SIG-M5 treated with dmso at 0.1 percent for 504 hours (cell line): ENCODE results near the gene GRK5.
"Not testable (repeated sequence)": the region's sequence is repeated elsewhere in the genome, so short reads cannot be mapped to it uniquely, and the experiment has no call there.

ENCODE experiments used
- DNase-seq: peaks from one replicate; lab custom pipeline; 2025; ENCODE audit not compliant: unreplicated experiment; lab: John Stamatoyannopoulos, UW

GRK5 gene

DNA sequence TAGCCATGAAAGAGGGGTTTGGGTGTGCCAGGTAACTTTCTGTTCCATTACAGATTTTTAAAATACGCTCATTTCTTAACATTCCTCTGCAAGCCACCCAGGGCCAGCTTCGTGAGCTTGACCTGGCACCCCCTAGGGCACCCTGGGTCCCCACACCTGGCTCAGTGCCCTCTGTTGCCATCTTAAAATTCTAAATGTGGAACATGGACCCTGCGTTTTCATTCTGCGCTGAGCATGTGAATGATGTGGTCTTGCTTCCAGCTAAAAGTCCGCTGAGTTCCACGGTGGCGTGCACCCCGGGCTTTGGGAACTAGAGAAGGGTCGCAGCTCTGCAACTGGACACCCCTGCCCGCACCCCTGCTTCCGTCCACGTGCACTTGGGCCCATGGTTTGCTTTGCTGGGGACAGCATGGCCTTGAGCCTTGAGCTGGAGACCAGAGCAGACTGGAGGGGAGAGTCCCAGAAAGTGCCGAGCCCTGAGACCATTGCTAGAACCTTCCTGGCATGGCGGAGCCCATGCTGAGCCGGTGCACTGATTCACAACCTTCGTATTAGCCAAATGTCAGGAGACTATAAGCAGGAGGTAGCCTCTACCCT lies 244.0 kb downstream of the GRK5 start:
- DNase-seq, result no peak

DNA sequence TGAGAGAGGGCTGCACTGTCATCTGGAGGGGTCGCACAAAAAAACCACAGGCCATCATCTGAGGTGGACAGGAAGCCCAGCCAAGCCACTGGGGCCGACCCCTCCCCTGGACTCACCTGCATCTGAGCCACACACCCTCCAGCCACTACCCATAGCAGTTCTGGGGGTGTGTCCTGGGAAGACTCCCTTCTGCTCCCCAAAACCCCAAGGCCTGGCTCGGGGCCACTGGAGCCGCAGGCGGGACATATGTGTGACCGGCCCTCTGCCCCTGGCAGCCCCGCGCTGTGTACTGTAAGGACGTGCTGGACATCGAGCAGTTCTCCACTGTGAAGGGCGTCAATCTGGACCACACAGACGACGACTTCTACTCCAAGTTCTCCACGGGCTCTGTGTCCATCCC lies 245.0 kb downstream of the GRK5 start:
- no peak for DNase-seq

DNA sequence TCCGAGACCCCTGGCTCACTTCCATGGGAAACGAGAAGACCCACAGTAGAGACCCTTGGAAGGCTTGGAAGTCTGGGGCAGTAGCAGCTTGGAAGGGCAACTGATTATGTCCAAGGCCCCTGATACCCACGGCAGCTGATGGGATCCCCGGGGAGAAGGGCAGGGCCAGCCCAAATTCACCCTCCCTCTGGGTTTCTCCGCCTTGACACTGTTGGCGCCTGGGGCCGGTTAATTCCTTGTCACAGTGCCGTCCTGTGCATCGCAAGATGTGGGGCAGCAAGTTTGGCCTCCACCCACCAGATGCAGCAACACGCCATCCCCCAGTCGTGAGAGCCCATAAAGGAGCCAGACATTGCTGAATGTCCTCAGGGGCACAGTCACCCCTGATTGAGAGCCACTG lies 245.9 kb downstream of the GRK5 start:
- no peak for DNase-seq

DNA sequence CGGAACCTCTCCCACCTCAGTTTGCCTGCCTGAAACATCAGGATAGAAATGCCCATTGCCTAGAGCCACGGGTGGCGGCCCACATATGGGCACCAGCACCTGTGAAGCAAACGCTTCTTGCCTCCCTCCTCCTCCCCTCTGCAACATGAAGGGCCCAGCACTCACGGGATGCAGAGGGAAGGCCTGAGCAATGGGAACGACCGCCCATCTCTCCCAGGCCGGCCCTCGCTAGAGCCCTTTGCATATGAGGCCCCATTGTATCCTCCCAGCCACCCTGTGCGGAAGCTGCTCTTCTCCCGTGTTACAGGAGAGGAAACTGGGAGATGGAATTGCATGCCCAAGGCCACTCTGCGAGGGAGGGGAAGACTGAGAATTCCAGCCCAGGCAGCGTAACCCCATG lies 246.9 kb downstream of the GRK5 start:
- DNase-seq, result no peak

DNA sequence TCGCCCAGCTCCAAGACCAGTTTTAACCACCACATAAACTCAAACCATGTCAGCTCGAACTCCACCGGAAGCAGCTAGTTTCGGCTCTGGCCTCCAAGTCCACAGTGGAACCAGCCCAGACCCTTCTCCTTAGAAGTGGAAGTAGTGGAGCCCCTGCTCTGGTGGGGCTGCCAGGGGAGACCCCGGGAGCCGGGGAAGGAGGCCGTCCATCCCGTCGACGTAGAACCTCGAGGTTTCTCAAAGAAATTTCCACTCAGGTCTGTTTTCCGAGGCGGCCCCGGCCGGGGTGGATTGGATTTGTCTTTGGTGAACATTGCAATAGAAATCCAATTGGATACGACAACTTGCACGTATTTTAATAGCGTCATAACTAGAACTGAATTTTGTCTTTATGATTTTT lies 247.6 kb downstream of the GRK5 start:
- DNase-seq, result no peak

DNA sequence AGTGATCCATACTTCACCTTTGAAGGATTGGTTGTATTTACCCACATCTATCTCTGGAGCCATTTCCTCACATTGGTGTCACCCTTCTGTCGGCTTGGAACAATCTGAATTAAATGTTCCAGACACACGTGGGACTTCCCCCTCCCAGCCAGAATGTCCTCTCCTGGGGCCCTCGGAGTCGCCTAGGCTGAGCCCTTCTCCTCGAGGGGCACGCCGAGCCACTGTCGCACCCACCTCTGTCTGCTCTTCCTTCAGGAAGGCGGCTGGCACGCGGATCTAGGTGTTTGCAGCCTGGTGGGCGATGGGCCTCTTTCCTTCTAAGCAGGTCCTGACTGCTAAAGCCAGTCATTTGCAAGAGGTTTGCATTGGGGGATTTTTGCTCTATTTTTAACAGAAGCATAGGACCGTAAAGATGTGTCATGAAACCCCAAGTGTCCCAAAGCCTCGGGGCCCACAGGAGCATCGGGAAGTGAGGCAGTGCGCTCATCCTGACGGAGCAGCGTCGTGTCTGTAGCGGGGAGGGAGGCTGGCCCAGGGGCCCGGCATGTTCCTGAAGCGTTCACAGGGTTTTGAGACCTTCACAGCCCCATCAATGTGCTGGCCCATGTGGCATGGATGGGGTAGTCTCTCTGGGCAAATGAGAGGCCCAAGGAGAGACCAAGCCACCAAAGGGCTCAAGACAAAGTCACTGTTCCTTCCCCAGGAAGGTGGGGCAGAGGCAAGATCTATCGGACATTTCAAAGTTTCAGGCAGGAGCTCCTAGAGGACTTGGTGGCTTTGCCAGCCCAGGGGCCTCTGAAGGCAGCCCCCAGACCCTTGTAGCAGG lies 248.5 kb downstream of the GRK5 start:
- DNase-seq, result no peak

DNA sequence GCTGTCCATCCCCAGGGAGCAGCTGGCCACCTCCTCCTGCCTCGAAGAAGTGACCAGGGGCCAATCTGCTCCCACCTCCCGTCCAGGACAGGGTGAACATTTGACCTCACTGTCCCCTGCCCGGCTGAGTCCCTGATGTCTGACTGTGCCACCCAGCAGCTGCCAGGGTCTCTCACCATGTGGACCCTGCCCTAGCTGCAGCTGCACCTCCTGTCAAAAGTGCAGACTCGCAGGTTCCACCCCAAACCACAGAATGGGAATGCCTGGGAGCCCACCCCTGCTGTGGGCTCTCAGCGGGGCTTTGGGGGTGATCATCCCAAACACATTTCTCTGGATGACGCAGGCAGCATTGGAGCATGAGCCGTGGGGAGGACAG lies 249.1 kb downstream of the GRK5 start:
- DNase-seq, result no peak

DNA sequence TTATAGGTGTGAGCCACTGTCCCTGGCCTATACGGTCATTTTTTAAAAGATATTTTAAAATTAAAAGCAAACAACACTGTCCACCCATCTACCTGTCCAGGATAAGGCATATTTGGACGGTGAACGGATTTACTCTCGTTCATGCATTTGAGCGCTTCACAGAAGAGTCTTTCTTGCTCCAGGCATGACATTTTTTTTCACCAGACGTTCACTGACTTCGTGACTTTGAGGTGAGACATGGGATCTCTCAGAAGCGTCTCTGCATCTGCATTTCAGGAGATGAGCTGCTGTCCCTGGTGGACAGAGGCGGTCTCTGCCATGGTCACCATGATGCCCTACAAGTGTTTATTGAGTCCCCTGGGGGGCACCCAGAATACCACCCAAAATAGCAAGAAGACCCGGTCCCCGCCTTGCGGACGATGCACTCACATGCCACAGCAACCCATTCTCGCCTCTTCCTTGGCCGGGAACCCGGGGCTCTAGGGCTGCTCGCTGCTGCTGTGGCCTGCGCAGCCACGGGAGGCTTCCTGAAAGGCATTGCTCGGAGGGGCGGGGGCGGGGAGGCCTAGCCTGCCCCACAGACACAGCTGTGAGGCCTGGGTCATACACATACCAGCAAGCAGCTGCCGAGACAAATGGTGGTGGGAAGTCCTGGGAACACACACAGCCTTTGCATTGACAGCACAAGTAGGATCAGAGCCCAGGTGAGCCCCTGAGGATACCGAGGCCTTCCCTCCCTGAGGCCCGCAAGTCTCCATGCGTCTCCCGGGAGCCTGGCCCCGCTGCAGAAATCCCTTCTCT lies 250.8 kb downstream of the GRK5 start:
- DNase-seq, result no peak

DNA sequence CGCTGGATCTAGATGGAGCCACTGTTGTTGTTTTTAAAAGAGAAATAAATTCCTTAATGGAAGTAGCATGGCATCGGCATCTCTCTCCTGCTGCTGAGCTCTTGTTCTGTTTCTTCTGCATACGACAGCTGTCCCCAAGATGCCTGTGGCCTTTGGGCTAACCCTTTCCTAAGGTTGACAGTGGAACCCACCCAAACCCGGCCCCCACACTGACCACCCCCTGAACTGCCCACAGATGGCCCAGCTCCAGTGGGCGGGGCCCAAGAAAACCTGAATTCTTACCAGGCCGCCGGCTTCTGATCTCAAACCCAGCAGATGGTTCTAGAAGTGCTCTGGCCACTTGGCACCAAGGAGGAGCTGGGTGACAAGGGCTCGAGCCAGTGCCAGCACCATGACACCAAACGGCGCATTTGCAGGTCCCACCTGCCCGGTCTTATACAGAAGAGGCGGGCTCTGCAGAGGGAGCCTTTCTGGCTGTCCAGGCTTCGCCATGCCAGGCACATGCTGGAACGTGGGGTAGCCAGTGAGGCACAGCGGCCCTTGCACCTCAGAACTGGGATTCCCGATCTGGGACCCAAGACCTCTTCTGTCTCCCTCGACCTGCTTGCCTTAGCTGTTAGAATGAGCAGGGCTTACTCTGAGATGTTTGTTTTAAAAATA lies 252.4 kb downstream of the GRK5 start:
- DNase-seq, result no peak

DNA sequence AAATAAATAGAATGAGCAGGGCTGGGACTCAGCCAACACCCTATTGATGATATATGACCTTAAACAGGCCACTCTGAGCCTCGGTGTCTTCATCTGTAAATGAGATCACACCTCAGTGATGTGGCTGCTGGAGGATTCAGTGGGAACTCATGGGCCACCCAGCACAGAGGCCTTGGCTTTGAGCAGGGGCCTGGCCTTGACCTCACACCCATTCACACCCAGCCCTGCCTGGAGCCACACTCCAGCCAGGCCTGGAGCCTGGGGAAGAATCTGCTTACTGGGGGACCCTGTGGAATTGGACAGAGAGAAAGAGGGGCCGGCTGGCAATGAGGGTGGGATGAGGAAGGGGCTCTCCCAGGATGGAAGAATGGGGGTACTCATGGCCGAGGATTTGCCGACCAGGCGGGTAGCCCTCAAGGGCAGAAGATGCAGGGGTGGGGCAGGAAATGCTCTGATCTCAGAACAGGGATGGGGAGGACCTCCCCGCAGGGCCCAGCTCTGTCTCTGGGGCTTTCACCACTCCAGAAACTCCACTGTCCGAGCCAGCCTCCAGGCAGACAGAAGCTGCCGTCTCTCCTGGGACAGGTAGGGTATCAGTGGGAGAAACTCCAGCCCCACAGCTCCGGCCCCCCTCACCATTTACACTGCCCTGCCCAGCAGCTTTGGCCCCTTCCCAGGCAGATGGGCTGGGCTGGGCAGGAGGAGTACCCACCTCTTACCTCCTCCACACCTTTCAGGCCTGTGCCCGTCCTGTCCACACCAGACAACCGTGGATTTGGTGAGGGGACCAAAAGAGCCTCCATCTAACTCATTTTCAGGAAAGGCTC lies 253.2 kb downstream of the GRK5 start:
- no peak for DNase-seq

DNA sequence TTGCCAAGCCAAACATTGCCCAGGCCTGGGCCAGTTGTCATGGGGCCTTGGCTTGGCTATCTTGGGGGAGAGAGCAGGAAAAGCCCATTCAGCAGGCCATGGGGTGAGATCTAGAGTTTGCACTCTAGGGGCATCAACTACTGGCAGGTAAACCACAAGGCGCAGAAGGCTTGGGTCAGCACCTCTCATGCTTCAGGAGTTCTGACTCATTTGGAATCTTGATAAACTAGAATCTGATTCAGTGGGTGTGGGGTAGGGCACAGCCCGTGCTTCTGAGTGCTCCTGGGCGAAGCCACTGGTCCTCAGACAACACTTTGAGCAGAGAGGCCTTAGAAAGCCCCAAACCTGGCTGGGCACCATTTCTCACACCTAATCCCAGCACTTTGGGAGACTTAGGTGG lies 254.0 kb downstream of the GRK5 start:
- peak; percentile 23 for DNase-seq

DNA sequence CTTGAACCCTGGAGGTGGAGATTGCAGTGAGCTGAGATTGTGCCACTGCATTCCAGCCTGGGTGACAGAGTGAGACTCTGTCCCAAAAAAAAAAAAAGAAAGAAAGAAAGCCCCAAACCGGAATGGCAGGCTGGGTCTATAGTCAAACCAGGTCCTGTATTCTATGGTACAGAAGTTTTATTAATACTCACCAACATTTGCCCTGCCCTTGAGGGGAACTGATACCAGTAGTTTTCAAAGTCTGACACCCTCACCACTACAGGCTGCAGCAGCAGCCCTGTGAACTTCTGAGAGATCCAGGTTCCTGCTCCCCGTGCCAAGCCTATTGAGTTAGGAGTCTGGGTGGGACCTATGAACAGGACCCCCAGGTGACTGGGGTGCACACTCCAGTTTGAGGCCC lies 254.6 kb downstream of the GRK5 start:
- DNase-seq, result no peak

DNA sequence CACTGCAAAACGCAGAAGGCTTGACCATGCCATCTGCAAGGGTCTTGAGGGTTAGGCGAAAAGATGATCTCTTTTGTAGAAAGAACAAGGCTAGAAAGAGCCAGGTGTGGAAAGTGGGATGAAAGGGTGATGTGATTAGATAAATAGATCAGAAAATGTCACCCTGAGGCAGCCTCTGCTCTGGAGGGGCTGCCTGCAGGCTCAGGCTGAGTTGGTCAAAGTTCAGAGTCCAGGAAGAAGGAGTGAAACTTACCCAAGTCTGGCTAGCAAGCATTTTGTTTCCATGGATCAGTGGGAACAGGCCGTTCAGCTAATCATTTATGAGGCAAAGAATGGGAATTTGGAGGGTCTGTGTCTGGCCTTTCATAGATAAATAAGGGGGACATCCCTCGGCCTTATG lies 255.4 kb downstream of the GRK5 start:
- DNase-seq, result no peak

DNA sequence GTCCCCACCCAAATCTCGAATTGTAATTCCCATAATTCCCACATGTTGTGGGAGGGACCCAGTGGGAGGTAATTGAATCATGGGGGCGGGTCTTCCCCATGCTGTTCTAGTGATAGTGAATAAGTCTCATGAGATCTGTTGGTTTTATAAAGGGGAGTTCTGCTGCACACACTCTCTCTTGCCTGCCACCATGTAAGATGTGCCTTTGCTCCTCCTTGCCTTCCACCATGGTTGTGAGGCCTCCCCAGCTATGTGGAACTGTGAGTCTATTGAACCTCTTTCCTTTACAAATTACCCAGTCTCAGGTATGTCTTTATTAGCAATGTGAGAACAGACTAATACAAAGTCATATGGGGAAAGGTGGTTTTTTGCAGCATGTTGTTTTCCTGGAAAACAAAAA lies 255.8 kb downstream of the GRK5 start:
- not testable (repeated sequence) for DNase-seq

DNA sequence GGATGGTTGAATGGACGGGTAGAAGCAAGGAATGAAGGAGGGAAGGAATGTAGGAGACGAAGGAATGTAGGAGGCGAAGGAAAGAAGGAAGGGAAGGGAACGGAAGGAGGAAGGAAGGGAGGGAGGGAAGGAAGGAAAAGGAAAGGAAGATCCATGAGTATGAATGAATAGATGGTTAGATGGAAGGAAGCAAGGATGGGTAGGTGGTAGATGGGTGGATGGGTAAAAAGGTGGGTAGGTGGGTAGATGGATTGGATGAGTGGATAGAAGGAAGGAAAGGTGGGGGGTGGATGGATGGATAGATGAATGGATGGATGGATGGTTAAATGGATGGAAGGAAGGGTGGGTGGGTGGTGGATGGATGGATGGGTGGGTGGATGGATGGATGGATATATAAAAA lies 257.7 kb downstream of the GRK5 start:
- DNase-seq, result no peak

DNA sequence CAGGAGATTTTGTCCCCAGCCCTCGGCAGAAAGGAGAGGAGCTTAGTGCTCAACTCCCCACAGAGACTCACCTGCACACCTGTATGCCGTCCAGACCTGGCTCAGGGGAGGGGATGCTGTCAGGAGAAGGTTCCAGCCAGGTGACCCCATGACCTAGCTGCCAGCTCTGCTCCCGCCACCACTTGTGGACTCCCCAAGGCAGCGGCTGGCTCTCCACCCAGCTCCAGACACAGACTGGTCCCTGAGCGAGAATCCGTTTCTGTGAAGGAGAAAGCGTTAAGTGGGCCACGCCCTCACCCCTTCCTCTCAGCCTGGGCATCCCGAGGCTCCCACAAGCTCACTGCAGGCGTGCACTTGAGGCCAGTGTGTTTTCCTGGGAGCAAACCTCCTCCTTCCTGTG lies 258.7 kb downstream of the GRK5 start:
- DNase-seq, result no peak

DNA sequence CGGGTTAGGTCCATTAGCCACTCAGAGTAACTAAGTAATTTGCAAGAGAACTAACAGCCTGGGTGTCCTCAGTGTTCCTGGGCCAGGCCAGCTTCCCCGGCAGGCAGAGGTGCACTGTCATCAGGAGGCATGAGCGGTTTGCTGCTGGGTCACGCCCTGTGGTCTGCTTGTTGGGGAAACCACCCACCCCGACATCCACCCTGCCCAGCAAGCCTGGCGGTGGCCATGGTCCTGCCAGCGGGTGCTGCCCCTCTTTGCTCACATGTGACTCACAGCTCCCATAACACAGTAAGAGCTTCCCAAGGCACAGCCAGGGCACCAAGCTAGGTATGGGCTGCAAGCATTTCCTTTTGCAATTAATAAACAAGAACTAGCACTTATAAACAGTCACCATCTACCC lies 259.3 kb downstream of the GRK5 start:
- no peak for DNase-seq

DNA sequence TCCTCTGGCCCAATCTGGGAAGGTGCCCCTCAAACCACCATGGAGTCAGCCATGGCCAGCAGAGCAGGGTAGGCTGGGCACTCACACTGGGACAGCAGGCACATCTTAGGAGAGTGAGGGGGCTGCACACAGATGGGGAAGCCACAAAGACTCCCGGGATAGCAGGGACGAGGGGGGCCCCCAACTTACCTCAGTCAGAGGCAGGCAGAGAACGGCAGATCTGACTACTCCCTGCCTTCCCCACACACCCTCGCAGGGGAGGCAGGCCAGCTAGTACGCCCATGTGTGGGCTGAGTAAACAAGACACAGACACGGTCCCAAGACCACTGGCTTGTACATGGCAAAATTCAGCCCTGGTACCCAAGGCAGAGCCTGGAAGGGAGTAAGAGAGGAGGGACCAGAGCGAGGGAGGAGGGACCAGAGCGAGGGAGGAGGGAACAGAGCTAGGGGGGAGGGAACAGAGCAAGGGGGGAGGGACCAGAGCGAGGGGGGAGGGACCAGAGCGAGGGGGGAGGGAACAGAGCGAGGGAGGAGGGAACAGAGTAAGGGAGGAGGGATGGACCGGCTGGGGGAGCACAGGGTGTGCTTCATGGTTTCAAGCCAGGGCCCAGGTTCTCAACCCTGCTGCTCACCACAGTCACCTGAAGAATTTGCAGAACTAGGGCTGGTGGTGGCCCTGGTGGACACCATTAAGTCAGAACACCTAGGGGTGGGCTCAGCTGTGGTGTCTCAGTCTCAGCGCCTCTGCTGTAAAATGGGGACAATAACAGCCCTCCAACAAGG lies 261.4 kb downstream of the GRK5 start:
- DNase-seq, result no peak

DNA sequence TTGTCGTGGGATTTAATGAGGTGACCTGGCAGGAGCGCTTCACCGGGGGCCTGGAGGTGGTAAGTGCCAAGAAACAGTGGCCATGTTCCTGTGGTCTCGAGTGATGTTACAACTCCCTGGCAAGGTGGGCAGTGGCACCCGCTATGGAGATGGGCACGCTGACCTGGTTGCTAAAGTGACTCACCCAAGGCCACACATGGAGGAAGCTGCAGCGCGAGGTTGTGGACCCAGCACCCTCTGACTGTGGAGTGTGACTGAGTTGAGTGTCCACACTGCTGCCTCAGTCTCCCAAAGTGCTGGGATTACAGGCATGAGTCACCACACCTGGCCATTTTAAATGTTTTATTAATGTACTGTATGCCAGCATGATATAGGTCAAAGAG lies 261.9 kb downstream of the GRK5 start:
- no peak for DNase-seq

DNA sequence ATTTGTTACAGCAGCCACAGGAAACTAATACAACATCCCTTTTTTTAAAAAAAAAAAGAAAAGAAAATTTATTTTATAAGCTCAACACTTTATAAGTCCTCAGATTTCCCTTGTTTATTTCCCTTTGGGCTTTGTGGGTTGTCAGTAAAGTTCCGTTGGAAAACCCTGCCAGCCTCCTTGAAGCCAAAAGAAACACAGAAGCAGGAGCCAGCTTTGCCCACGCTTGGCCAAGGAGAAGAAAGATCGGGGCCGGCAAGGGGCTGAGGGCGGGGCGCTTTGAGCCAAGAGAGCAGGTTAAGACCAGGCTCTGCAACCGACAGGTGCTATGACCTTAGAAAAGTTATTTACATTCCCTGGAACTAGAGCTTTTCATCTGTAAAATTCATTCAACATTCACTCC lies 262.5 kb downstream of the GRK5 start:
- DNase-seq, result no peak
